HG03565 (cell line): ENCODE data around the gene PDIA5.

Experiments
- ATAC-seq: cut with Tn5 transposase; IDR thresholded peaks from one replicate; pipeline ENCODE4 v1.9.1; 2021; ENCODE audit warnings: mild to moderate bottlenecking, moderate library complexity; ENCODE audit not compliant: unreplicated experiment

Gene PDIA5

GRCh38 chr3:123070510-123070909 lies 3.7 kb downstream of the PDIA5 start:
- ATAC-seq, result no peak

- ATAC-seq, result no peak
These were observed 4.3 kb downstream of the PDIA5 start for GRCh38 chr3:123071146-123071545.

- no peak for ATAC-seq
These were observed 4.8 kb downstream of the PDIA5 start for GRCh38 chr3:123071581-123071980.

DNA sequence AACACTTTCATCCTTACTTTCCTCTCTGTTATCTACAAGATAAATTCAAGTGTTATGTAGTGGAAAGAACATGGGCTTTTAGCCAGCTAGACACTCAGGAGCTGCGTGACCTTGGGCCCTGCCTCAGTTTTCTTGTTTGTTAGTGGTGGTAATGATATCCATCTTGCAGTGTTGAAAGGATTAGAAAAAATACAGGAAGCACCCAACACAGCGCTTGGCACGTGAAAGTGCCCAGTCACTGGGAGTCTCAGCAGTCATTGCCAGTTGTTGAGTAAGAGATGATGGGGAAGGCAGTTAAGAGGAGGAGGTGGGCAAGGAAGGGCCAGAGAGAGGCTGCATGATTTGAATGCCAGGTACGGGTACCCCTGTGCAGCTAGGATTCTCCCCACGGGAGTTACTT lies 5.3 kb downstream of the PDIA5 start:
- no peak for ATAC-seq

DNA sequence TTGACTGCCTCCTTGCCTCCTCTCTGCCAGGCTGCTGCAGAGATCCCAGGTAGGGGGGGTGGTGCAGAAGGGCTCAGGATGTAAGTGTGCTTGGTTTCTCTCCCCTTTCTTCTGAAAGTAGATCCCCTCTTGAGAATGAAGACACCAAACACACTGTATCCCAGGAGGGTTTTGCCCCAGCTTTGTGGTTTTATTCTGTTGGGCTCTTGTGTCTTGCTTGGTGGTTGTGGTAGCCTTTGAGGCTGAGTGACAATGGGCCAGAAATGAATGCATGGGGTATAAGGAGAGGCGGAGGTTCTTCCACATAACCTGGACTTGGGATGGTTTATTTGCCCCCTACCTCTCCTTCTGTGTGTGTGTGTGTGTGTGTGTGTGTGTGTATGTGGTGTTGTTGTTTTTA lies 5.7 kb downstream of the PDIA5 start:
- ATAC-seq, result no peak

GRCh38 chr3:123075359-123075758 lies 8.5 kb downstream of the PDIA5 start:
- no peak for ATAC-seq

GRCh38 chr3:123076112-123076495 lies 9.3 kb downstream of the PDIA5 start:
- ATAC-seq, result no peak

DNA sequence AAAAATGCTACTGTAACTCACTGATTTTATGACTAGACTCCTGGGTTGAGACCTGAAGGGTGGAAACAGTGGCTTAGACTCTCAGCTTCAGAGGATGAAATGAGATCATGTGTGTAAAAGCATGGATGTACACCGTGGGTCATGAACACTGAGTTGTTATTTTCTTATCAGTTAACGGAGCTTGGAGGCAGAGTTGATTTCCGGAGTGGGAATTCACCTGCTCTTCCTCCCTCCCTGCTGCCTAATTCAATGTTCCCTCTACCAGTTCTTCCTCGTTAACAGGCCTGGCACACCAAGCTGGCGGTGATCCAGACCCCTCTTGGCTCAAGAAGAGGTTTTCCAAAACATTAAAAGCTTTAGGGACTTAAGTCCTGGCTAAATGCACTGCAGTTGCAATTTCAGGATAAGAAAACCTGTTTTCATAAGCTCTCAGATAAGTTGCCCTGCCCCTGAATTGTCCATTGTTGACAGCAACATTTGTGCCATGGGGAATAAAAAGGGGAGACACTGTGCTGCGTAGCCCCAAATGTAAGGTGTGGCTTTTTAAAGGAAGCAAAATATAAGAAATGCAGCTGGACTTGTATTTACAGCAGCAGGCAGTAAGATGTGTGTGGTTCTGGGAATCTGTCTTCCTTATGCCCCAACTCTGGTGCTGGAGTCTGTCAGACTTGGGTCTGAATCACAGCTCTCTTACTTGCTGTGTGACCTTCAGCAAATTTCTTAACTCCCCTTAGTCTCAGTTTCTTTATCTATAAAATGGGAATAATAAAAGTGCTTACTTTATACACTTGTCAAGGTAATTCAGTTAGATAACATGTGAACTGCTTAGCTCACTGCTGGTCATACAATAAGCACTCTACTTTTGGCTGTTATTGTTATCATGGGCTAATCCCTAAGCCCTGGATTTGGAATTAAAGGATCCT lies 9.9 kb downstream of the PDIA5 start:
- no peak for ATAC-seq

- no peak for ATAC-seq
These were observed 11.3 kb downstream of the PDIA5 start for GRCh38 chr3:123078101-123078500.

GRCh38 chr3:123080864-123081562 lies 14.2 kb downstream of the PDIA5 start:
- no peak for ATAC-seq

GRCh38 chr3:123081718-123082369 lies 15.0 kb downstream of the PDIA5 start:
- no peak for ATAC-seq

- ATAC-seq, result no peak
These were observed 15.7 kb downstream of the PDIA5 start for GRCh38 chr3:123082370-123083065.

GRCh38 chr3:123083383-123084124 lies 16.7 kb downstream of the PDIA5 start:
- ATAC-seq, result no peak

DNA sequence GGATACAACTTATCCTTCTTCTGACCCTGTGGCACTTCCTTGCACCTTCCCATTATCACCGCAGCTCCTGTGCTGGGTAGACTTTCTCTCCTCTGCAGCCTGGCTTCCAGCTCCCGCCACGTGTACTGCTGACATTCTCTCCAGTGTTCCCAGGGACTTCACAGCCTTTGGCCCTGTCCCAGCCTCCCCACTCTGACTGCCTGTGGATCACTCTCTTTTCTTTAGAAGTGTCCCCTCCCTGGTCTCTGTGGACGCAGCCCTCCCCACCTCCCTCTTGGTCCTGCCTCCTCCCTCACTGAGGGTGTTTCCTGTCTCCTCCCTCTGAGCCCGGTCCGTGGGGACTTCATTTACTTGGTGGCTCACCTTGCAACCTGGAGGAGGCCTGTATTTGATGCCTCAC lies 17.4 kb downstream of the PDIA5 start:
- no peak for ATAC-seq

GRCh38 chr3:123084738-123085237 lies 18.0 kb downstream of the PDIA5 start:
- ATAC-seq, result no peak

GRCh38 chr3:123085293-123085931 lies 18.6 kb downstream of the PDIA5 start:
- ATAC-seq, result no peak

DNA sequence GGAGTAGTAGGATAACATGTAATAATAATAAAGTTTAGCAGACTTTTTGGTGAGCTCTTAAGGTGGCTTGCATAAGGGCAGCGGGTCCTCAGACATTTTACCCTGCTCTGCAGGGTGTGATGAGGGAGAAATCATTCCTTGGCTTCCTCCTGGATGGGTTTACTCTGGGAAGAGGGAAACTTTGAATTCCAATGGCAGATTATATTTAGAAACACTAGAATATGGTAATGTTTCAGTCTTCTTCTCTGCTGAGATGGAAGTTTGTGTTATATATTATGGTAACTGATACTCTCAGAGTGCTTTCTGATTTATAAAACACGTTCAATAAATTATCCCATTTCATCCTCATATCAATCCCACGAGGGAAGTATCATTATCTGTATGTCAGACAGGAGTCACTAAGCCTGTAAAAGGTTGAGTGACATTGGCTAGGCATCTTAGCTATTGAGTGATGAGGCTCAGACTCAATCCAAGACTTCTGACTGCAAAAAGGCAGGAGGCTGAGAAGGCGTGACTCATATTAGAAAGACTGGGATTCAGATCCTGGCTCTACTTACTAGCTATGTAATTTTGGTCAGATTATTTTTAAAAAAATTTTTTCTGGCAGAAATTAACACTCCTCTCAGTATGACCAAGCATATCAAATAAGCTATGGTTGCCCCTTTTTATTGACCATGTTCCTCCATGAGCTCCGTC lies 19.3 kb downstream of the PDIA5 start:
- ATAC-seq, result no peak

DNA sequence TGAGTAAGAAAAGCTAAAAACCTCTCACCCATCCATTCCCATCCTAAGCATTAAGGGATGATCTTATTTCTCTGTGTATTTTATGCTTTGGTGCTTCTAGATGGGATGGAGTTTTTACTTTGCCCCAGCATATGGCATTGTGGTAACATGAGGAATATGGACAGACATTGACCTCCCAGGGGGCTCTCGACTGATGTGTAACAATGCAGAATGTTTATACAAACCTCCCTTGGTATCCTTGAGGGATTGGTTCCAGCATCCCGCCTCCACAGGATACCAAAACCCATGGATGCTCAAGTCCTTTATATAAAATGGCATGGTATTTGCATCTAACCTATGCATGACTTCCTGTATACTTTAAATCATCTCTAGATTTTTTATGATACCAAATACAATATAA lies 21.6 kb downstream of the PDIA5 start:
- ATAC-seq, result no peak
